ENCODE data around the gene LMO3.

DNA sequence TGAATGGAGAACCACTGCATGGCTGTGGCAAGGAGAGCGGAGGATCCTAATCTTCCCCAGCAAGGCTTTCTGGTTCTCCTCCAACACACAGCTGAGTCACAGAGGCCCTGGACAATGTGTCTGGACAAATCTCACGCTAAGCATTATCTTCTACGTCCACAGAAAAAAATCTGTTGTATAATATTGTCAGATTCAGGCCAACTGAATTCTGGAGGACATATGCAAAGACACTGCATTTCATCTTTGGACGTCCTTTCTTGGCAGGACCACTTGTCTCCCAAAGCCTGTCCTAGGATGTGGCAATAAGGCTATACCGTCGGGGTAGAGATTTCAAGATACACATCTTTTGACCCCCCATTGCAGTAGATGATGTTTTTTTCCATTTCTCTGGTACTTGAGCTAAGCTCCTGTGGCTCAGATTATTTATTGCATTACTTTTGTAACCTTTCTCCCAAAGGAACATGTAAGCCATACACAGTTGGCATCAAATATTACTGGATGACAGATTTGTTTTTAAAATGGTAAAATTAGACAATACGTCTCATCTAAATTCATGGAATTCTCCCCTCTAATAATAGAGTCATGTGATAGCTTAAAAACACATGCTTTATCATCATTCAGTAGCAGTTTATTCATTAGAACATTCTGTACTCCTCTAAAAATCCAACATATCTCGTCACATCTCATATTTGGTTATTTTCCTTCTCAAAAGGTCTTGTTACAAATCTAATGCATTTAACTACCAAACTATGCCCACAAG, 19.4 kb downstream of the LMO3 start:
- TF ChIP-seq, protein P1, sequence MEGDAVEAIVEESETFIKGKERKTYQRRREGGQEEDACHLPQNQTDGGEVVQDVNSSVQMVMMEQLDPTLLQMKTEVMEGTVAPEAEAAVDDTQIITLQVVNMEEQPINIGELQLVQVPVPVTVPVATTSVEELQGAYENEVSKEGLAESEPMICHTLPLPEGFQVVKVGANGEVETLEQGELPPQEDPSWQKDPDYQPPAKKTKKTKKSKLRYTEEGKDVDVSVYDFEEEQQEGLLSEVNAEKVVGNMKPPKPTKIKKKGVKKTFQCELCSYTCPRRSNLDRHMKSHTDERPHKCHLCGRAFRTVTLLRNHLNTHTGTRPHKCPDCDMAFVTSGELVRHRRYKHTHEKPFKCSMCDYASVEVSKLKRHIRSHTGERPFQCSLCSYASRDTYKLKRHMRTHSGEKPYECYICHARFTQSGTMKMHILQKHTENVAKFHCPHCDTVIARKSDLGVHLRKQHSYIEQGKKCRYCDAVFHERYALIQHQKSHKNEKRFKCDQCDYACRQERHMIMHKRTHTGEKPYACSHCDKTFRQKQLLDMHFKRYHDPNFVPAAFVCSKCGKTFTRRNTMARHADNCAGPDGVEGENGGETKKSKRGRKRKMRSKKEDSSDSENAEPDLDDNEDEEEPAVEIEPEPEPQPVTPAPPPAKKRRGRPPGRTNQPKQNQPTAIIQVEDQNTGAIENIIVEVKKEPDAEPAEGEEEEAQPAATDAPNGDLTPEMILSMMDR (IDR thresholded peaks at IDR 0.05; ENCODE audit: low read depth, low read length, missing input control) = no peak
- TF ChIP-seq RAD21 (IDR thresholded peaks at IDR 0.05) = no peak
- TF ChIP-seq, protein P2, sequence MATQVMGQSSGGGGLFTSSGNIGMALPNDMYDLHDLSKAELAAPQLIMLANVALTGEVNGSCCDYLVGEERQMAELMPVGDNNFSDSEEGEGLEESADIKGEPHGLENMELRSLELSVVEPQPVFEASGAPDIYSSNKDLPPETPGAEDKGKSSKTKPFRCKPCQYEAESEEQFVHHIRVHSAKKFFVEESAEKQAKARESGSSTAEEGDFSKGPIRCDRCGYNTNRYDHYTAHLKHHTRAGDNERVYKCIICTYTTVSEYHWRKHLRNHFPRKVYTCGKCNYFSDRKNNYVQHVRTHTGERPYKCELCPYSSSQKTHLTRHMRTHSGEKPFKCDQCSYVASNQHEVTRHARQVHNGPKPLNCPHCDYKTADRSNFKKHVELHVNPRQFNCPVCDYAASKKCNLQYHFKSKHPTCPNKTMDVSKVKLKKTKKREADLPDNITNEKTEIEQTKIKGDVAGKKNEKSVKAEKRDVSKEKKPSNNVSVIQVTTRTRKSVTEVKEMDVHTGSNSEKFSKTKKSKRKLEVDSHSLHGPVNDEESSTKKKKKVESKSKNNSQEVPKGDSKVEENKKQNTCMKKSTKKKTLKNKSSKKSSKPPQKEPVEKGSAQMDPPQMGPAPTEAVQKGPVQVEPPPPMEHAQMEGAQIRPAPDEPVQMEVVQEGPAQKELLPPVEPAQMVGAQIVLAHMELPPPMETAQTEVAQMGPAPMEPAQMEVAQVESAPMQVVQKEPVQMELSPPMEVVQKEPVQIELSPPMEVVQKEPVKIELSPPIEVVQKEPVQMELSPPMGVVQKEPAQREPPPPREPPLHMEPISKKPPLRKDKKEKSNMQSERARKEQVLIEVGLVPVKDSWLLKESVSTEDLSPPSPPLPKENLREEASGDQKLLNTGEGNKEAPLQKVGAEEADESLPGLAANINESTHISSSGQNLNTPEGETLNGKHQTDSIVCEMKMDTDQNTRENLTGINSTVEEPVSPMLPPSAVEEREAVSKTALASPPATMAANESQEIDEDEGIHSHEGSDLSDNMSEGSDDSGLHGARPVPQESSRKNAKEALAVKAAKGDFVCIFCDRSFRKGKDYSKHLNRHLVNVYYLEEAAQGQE (IDR thresholded peaks at IDR 0.05) = no peak
- no peak for TF ChIP-seq HNF4G (IDR thresholded peaks at IDR 0.05)

Data from liver (tissue), 3 donors.